Ishikawa (cell line): ENCODE data around the gene TPO.

Experiments used
- CEBPB ChIP-seq: IDR thresholded peaks from 2 replicates; pipeline ENCODE4 v1.6.1; 2012
- EP300 ChIP-seq: IDR thresholded peaks from 2 replicates; pipeline ENCODE4 v1.6.1; 2012; ENCODE audit warnings: borderline replicate concordance
- RAD21 ChIP-seq: IDR thresholded peaks from 2 replicates; pipeline ENCODE4 v1.6.1; 2012; ENCODE audit warnings: low read depth
- TAF1 ChIP-seq: IDR thresholded peaks from 2 replicates; pipeline ENCODE4 v1.6.1; 2012; ENCODE audit warnings: low read depth, mild to moderate bottlenecking
- TEAD4 ChIP-seq: IDR thresholded peaks from 2 replicates; pipeline ENCODE4 v1.6.1; 2012
- YY1 ChIP-seq: IDR thresholded peaks from 2 replicates; pipeline ENCODE4 v1.6.1; 2012; ENCODE audit warnings: low read depth
- TF ChIP-seq, protein P1 (sequence below): IDR thresholded peaks from 2 replicates; pipeline ENCODE4 v1.6.1; 2012
- TF ChIP-seq, protein P2 (sequence below): IDR thresholded peaks from 2 replicates; pipeline ENCODE4 v1.6.1; 2012; ENCODE audit warnings: low read depth, mild to moderate bottlenecking

DNA sequence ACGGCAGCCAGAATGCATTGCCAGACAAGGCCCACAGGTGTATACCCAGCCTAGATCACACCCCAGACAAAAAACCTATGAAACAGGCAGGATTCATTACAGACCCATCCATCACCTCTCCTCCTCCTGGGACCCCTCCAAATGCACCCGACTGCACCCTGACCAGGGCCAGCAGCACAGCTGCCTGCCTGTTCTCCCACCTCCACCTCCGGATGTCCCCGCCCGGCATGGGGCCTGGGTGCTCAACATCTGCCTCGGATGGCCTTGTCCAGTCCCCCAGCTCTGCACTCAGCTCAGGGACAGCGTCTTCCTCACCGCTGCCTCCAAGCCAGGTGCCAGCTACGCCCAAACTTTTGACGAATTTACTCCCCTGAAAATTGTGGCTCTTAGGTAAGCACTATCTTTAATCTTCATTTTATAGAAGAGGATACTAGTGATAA, 91.1 kb downstream of the TPO start:
- TF ChIP-seq, protein P1, sequence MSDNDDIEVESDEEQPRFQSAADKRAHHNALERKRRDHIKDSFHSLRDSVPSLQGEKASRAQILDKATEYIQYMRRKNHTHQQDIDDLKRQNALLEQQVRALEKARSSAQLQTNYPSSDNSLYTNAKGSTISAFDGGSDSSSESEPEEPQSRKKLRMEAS, result no peak
- TF ChIP-seq YY1 (no peak), RAD21 (no peak), TAF1 (no peak), EP300 (no peak), CEBPB (no peak), TEAD4 (no peak)
- TF ChIP-seq, protein P2, sequence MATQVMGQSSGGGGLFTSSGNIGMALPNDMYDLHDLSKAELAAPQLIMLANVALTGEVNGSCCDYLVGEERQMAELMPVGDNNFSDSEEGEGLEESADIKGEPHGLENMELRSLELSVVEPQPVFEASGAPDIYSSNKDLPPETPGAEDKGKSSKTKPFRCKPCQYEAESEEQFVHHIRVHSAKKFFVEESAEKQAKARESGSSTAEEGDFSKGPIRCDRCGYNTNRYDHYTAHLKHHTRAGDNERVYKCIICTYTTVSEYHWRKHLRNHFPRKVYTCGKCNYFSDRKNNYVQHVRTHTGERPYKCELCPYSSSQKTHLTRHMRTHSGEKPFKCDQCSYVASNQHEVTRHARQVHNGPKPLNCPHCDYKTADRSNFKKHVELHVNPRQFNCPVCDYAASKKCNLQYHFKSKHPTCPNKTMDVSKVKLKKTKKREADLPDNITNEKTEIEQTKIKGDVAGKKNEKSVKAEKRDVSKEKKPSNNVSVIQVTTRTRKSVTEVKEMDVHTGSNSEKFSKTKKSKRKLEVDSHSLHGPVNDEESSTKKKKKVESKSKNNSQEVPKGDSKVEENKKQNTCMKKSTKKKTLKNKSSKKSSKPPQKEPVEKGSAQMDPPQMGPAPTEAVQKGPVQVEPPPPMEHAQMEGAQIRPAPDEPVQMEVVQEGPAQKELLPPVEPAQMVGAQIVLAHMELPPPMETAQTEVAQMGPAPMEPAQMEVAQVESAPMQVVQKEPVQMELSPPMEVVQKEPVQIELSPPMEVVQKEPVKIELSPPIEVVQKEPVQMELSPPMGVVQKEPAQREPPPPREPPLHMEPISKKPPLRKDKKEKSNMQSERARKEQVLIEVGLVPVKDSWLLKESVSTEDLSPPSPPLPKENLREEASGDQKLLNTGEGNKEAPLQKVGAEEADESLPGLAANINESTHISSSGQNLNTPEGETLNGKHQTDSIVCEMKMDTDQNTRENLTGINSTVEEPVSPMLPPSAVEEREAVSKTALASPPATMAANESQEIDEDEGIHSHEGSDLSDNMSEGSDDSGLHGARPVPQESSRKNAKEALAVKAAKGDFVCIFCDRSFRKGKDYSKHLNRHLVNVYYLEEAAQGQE, result no peak
